Measurements from ENCODE around the gene FLOT1. TPM values are rescaled to one million over a fixed set of nuclear protein-coding genes. Genes with fewer than 3 reads are reported as not detected.
"Not testable (repeated sequence)": the region's sequence is repeated elsewhere in the genome, so short reads cannot be mapped to it uniquely, and the experiment has no call there.

Gene FLOT1
- total RNA-seq, 2 experiments from 2014 or later: 199 to 213 TPM

- CTCF ChIA-PET: interaction anchor here (0.6 to 1.5 kb wide), 3 partner anchors 8 to 106 kb away, joined by 3 to 4 read pairs (median 4); partner anchors contain the start of gene DHX16
- Mint-ChIP-seq H3K36me3 (ENCODE audit: low read depth) (peaks cover 8% of the 10 kb centered on the region), H3K27ac (no peak overlapping the region), H3K9me3 (no peaks in the 10 kb centered on the region), H3K27me3 (no peaks in the 10 kb centered on the region), H3K4me3 (no peak overlapping the region), H3K4me1 (peaks cover 77% of the 10 kb centered on the region)
- POLR2A ChIA-PET: no interaction called here
- DNase-seq: no peak
Measured at GRCh38 chr6:30776390-30777154, 34.1 kb upstream of the FLOT1 start.

DNA sequence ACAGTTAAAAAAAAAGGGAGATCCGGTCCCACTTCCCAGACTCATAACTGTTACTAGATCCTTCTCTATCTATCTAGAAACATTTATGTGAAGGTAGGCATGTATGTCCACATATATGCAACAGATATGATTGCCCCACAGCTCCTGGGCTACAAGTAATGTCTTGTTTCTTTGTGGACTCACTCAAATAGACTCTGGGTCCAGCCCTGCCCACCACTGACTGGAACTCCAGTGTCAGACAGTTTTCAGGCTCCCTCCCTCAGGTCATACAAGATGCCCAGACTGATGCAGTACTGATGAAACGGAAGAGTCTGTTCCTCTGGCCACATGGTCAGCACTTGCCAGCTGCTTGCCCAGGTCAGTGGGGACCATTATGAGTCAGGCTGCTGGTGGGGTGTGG lies 32.6 kb upstream of the FLOT1 start:
- H3K27me3 Mint-ChIP-seq: no peaks in the 10 kb centered on the region
- CTCF ChIA-PET: interaction anchor here (0.7 to 1.4 kb wide), 3 partner anchors 17 to 354 kb away, joined by 3 to 4 read pairs (median 4); no protein-coding TSS in a partner anchor
- peaks cover 72% of the 10 kb centered on the region for H3K4me1 Mint-ChIP-seq
- H3K36me3 Mint-ChIP-seq (ENCODE audit: low read depth): peaks cover 6% of the 10 kb centered on the region
- DNase-seq: no peak
- H3K9me3 Mint-ChIP-seq: no peaks in the 10 kb centered on the region
- no peak overlapping the region for H3K27ac Mint-ChIP-seq
- POLR2A ChIA-PET: no interaction called here
- H3K4me3 Mint-ChIP-seq: no peak overlapping the region

- POLR2A ChIA-PET: no interaction called here
- Mint-ChIP-seq H3K36me3 (ENCODE audit: low read depth) (peaks cover 2% of the 10 kb centered on the region), H3K4me1 (peaks cover 72% of the 10 kb centered on the region), H3K27ac (no peak overlapping the region), H3K4me3 (no peak overlapping the region), H3K27me3 (no peaks in the 10 kb centered on the region), H3K9me3 (no peaks in the 10 kb centered on the region)
- CTCF ChIA-PET: interaction anchor here (1.4 kb wide), 1 partner anchor 47 kb away, joined by 4 read pairs; no protein-coding TSS in a partner anchor
- DNase-seq: no peak
Measured at GRCh38 chr6:30774701-30775100, 32.2 kb upstream of the FLOT1 start.

GRCh38 chr6:30770592-30770991 lies 28.1 kb upstream of the FLOT1 start:
- POLR2A ChIA-PET: no interaction called here
- DNase-seq: no peak
- Mint-ChIP-seq H3K27me3 (no peaks in the 10 kb centered on the region), H3K36me3 (ENCODE audit: low read depth) (peaks cover 1% of the 10 kb centered on the region), H3K9me3 (no peaks in the 10 kb centered on the region), H3K4me1 (peaks cover 75% of the 10 kb centered on the region), H3K4me3 (no peak overlapping the region), H3K27ac (peak overlapping the region; percentile 14)
- CTCF ChIA-PET: interaction anchor here (0.7 to 2.4 kb wide), 4 partner anchors 10 to 309 kb away, joined by 3 to 10 read pairs (median 5); partner anchors contain the start of gene DHX16

- DNase-seq: no peak
- peak overlapping the region; percentile 50 for H3K4me3 Mint-ChIP-seq
- no peaks in the 10 kb centered on the region for H3K27me3 Mint-ChIP-seq
- H3K9me3 Mint-ChIP-seq: peaks cover 2% of the 10 kb centered on the region
- H3K4me1 Mint-ChIP-seq: peaks cover 75% of the 10 kb centered on the region
- H3K36me3 Mint-ChIP-seq (ENCODE audit: low read depth): peaks cover 3% of the 10 kb centered on the region
- peak overlapping the region; percentile 76 for H3K27ac Mint-ChIP-seq
- POLR2A ChIA-PET: no interaction called here
- CTCF ChIA-PET: interaction anchor here (0.6 to 2.4 kb wide), 10 partner anchors 11 to 310 kb away, joined by 3 to 10 read pairs (median 4); partner anchors contain the start of genes DHX16 and FLOT1
Measured at GRCh38 chr6:30769853-30770524, 27.5 kb upstream of the FLOT1 start.

DNA sequence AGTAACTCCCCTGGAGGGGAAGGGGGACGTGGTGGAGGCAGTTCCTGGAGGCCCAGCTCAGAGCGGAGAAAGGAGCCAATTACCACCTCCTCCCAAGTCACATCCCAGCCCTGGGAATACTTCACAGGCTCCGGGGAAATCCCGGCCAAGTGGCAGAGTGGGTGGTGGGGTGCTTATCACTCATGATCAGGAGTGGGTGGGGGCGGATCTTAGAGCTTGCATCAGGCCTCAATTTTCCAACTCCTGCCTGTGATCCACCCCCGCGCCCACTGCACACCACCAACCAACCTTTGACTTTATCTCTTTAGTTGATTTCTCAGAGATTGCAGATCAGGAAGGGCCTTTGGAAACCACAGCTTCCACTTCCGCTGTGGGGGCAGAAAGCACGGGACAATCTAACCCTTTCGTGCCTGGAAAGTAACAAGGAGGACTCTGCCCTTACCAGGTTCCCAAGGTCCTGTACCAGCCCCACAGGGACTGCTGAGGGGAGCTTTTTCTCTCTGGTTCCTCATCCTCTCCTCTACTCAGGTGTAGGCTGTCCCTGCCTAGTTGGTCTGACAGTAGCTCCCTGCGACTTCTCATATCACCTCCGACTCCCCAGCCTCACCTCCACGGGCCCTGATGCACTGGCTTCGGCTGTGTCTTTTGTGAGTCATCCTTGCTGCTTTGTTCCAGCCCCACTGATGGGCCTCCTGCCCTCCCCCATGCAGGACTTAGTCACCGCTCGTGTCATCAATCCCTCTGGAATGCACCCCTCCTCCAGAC lies 26.8 kb upstream of the FLOT1 start:
- Mint-ChIP-seq H3K27me3 (no peaks in the 10 kb centered on the region), H3K9me3 (peaks cover 3% of the 10 kb centered on the region), H3K36me3 (ENCODE audit: low read depth) (peaks cover 3% of the 10 kb centered on the region), H3K27ac (peak overlapping the region; percentile 76), H3K4me3 (peak overlapping the region; percentile 50), H3K4me1 (peaks cover 80% of the 10 kb centered on the region)
- CTCF ChIA-PET: interaction anchor here (0.6 to 2.4 kb wide), 10 partner anchors 10 to 137 kb away, joined by 3 to 10 read pairs (median 4); partner anchors contain the start of genes DHX16 and FLOT1
- POLR2A ChIA-PET: interaction anchor here (0.6 kb wide), 2 partner anchors 88 to 193 kb away, joined by 4 to 6 read pairs; no protein-coding TSS in a partner anchor
- peak; percentile 79 for DNase-seq

DNA sequence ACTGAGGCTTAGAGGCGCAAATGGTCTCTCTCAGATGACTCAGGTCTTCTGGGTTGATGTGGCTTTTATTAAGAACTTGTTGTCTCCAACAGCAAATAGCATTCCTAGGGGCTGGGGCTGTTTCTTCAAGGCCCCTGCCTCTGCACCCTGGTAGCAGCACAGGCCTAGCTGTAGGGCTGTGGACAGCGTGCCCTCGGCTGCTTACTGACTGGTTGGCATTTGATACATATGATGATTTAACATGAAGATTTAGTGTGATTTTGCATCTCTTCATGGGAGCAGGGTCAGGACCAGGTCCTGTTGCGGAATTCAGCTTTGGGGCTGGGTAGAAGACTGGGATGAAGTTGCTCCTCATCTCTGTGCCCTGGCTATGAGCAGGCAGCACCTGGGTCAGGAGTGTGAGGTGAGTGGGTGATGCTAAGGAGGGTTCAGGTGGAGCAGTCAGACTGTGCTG lies 26.2 kb upstream of the FLOT1 start:
- CTCF ChIA-PET: interaction anchor here (1.5 to 2.4 kb wide), 6 partner anchors 10 to 96 kb away, joined by 3 to 9 read pairs (median 5); partner anchors contain the start of genes DHX16 and FLOT1
- peak overlapping the region; percentile 50 for H3K4me3 Mint-ChIP-seq
- no peak for DNase-seq

GRCh38 chr6:30767944-30768301 lies 25.4 kb upstream of the FLOT1 start:
- Mint-ChIP-seq H3K4me3 (no peak overlapping the region), H3K9me3 (peaks cover 4% of the 10 kb centered on the region), H3K27me3 (no peaks in the 10 kb centered on the region), H3K36me3 (ENCODE audit: low read depth) (peaks cover 3% of the 10 kb centered on the region), H3K27ac (peak overlapping the region; percentile 76), H3K4me1 (peaks cover 84% of the 10 kb centered on the region)
- CTCF ChIA-PET: interaction anchor here (0.6 to 2.4 kb wide), 7 partner anchors 11 to 860 kb away, joined by 3 to 9 read pairs (median 4); partner anchors contain the start of gene IER3
- no peak for DNase-seq
- POLR2A ChIA-PET: no interaction called here

More for the DNA sequence above, 26.2 kb upstream of the FLOT1 start:
- peak overlapping the region; percentile 76 for H3K27ac Mint-ChIP-seq
- POLR2A ChIA-PET: no interaction called here
- H3K4me1 Mint-ChIP-seq: peaks cover 81% of the 10 kb centered on the region
- peaks cover 3% of the 10 kb centered on the region for H3K36me3 Mint-ChIP-seq (ENCODE audit: low read depth)
- peaks cover 4% of the 10 kb centered on the region for H3K9me3 Mint-ChIP-seq
- H3K27me3 Mint-ChIP-seq: no peaks in the 10 kb centered on the region

GRCh38 chr6:30767158-30767943 lies 24.9 kb upstream of the FLOT1 start:
- ChIA-PET CTCF (interaction anchor here (0.6 to 2.4 kb wide), 11 partner anchors 11 to 859 kb away, joined by 3 to 9 read pairs (median 3); partner anchors contain the start of gene IER3), POLR2A (interaction anchor here (0.7 kb wide), 1 partner anchor 27 kb away, joined by 3 read pairs; no protein-coding TSS in a partner anchor)
- H3K4me1 Mint-ChIP-seq: peaks cover 78% of the 10 kb centered on the region
- no peaks in the 10 kb centered on the region for H3K27me3 Mint-ChIP-seq
- peak overlapping the region; percentile 23 for H3K4me3 Mint-ChIP-seq
- DNase-seq: peak; percentile 36
- peaks cover 4% of the 10 kb centered on the region for H3K9me3 Mint-ChIP-seq
- peak overlapping the region; percentile 76 for H3K27ac Mint-ChIP-seq
- H3K36me3 Mint-ChIP-seq (ENCODE audit: low read depth): peaks cover 3% of the 10 kb centered on the region

DNA sequence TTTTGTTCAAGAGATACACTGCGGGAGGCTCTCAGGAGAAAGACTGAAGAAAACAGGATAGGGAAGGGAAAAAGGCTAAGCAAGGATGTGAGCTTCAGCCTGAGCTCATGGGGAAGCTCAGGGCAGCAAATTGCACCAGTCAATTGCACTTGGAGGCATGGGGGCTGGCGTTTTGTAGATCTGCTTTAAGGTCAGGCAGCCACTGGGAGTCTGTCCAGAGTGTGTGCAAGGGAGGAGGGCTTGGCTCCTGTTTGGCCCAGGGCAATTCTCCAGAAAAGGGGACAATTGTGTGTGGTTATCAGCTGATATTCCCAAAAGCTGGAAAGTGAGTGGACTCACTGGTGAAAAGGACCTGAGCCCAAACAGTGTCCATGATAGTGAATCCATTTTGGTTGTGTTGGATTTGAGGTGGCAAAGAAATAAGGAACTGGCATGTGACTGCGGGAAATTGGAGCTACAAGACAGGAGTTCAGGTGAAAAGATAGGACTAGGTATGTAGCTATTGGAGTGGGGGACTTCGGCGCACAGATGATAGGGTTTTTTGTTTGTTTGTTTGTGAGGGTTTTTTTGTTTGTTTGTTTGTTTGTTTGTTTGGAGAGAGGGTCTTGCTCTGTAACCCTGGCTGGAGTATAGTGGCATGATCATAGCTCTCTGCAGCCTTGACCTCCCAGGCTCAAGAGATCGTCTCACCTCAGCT lies 24.1 kb upstream of the FLOT1 start:
- H3K36me3 Mint-ChIP-seq (ENCODE audit: low read depth): peaks cover 1% of the 10 kb centered on the region
- ChIA-PET CTCF (interaction anchor here (0.7 to 2.0 kb wide), 8 partner anchors 9 to 97 kb away, joined by 3 to 7 read pairs (median 3); partner anchors contain the start of gene IER3), POLR2A (interaction anchor here (0.7 kb wide), 1 partner anchor 27 kb away, joined by 3 read pairs; no protein-coding TSS in a partner anchor)
- peaks cover 75% of the 10 kb centered on the region for H3K4me1 Mint-ChIP-seq
- H3K27me3 Mint-ChIP-seq: no peaks in the 10 kb centered on the region
- no peak overlapping the region for H3K4me3 Mint-ChIP-seq
- H3K9me3 Mint-ChIP-seq: peaks cover 4% of the 10 kb centered on the region
- DNase-seq: no peak
- peak overlapping the region; percentile 43 for H3K27ac Mint-ChIP-seq

DNA sequence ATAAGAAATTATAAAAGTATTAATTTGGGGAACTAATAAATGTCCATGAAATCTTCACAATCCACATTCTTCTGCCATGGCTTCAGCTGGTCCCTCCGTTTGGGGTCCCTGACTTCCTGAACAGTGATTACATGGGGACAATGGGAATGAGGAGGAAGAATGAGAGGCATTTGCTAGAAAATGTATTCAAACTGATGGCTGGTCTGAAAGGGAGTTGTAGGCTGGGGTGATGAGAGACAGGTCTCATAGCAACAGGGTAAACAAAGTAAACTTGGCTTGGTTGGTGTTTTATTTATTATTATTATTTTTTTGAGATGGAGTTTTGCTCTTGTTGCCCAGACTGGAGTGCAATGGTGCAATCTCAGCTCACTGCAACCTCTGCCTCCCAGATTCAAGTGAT lies 23.0 kb upstream of the FLOT1 start:
- H3K27me3 Mint-ChIP-seq; POLR2A ChIA-PET; H3K9me3 Mint-ChIP-seq; H3K4me3 Mint-ChIP-seq; H3K27ac Mint-ChIP-seq; DNase-seq; H3K36me3 Mint-ChIP-seq (ENCODE audit: low read depth): not testable (repeated sequence)
- peaks cover 69% of the 10 kb centered on the region for H3K4me1 Mint-ChIP-seq
- CTCF ChIA-PET: interaction anchor here (1.6 kb wide), 1 partner anchor 35 kb away, joined by 5 read pairs; no protein-coding TSS in a partner anchor
